ENCODE measurements around the gene TMSB15C.
"Not testable (repeated sequence)": the region's sequence is repeated elsewhere in the genome, so short reads cannot be mapped to it uniquely, and the experiment has no call there.

Gene TMSB15C

GRCh38 chrX:104075778-104076445 is at the start of gene TMSB15C:
TMSB15C (minus strand) TSS chrX:104076236.
- H3K27ac Mint-ChIP-seq; H3K9me3 Mint-ChIP-seq; H3K4me3 Mint-ChIP-seq; H3K27me3 Mint-ChIP-seq; H3K36me3 Mint-ChIP-seq (ENCODE audit: low read depth); H3K4me1 Mint-ChIP-seq (ENCODE audit: low read depth); intact Hi-C loops (cut with micrococcal nuclease): not testable (repeated sequence)

- intact Hi-C loops (cut with micrococcal nuclease), result no loop called here
Measured at GRCh38 chrX:104122829-104123228, 46.8 kb upstream of the TMSB15C start.

GRCh38 chrX:104118765-104119164 is 42.7 kb upstream of the TMSB15C start:
- H3K36me3 Mint-ChIP-seq (ENCODE audit: low read depth), result no peaks in the 10 kb centered on the region

More at GRCh38 chrX:104122829-104123228, 46.8 kb upstream of the TMSB15C start:
- Mint-ChIP-seq H3K9me3 (no peaks in the 10 kb centered on the region), H3K4me1 (ENCODE audit: low read depth) (no peaks in the 10 kb centered on the region), H3K36me3 (ENCODE audit: low read depth) (peaks cover 8% of the 10 kb centered on the region), H3K27ac (no peak overlapping the region), H3K4me3 (no peak overlapping the region), H3K27me3 (peaks cover 1% of the 10 kb centered on the region)

GRCh38 chrX:104117759-104118158 is 41.7 kb upstream of the TMSB15C start:
- no peak overlapping the region for H3K27ac Mint-ChIP-seq
- no peak overlapping the region for H3K4me3 Mint-ChIP-seq
- H3K27me3 Mint-ChIP-seq, result peaks cover 20% of the 10 kb centered on the region

More at GRCh38 chrX:104118765-104119164, 42.7 kb upstream of the TMSB15C start:
- intact Hi-C loops (cut with micrococcal nuclease), result no loop called here
- Mint-ChIP-seq H3K4me1 (ENCODE audit: low read depth) (no peaks in the 10 kb centered on the region), H3K4me3 (no peak overlapping the region), H3K27me3 (peaks cover 11% of the 10 kb centered on the region), H3K27ac (no peak overlapping the region), H3K9me3 (no peaks in the 10 kb centered on the region)

GRCh38 chrX:104113222-104113965 is 37.4 kb upstream of the TMSB15C start:
- Mint-ChIP-seq H3K36me3 (ENCODE audit: low read depth) (no peaks in the 10 kb centered on the region), H3K4me1 (ENCODE audit: low read depth) (peaks cover 10% of the 10 kb centered on the region), H3K27me3 (peaks cover 41% of the 10 kb centered on the region), H3K9me3 (no peaks in the 10 kb centered on the region), H3K27ac (peak overlapping the region; percentile 56), H3K4me3 (peak overlapping the region; percentile 86)
- intact Hi-C loops (cut with micrococcal nuclease), result no loop called here

More at GRCh38 chrX:104117759-104118158, 41.7 kb upstream of the TMSB15C start:
- no peaks in the 10 kb centered on the region for H3K9me3 Mint-ChIP-seq
- H3K36me3 Mint-ChIP-seq (ENCODE audit: low read depth), result no peaks in the 10 kb centered on the region
- H3K4me1 Mint-ChIP-seq (ENCODE audit: low read depth), result peaks cover 6% of the 10 kb centered on the region
- intact Hi-C loops (cut with micrococcal nuclease), result no loop called here

- peaks cover 41% of the 10 kb centered on the region for H3K27me3 Mint-ChIP-seq
- H3K4me3 Mint-ChIP-seq, result peak within 1 kb of the TSS; percentile 86
- H3K9me3 Mint-ChIP-seq, result no peaks in the 10 kb centered on the region
- no peaks in the 10 kb centered on the region for H3K36me3 Mint-ChIP-seq (ENCODE audit: low read depth)
- H3K4me1 Mint-ChIP-seq (ENCODE audit: low read depth), result peaks cover 10% of the 10 kb centered on the region
- peak within 1 kb of the TSS; percentile 56 for H3K27ac Mint-ChIP-seq
- intact Hi-C loops (cut with micrococcal nuclease), result no loop called here
Measured at GRCh38 chrX:104112326-104112951, 36.4 kb upstream of the TMSB15C start, which contains the start of gene ZCCHC18. ZCCHC18 (plus strand) TSS chrX:104112523; CDS start chrX:104114112, 1,589 bp downstream.

GRCh38 chrX:104110491-104111240 is 34.6 kb upstream of the TMSB15C start:
- H3K9me3 Mint-ChIP-seq; H3K27ac Mint-ChIP-seq; H3K4me3 Mint-ChIP-seq; intact Hi-C loops (cut with micrococcal nuclease); H3K36me3 Mint-ChIP-seq (ENCODE audit: low read depth): not testable (repeated sequence)
- Mint-ChIP-seq H3K4me1 (ENCODE audit: low read depth) (peaks cover 10% of the 10 kb centered on the region), H3K27me3 (peaks cover 40% of the 10 kb centered on the region)

GRCh38 chrX:104108955-104109354 is 32.9 kb upstream of the TMSB15C start:
- Mint-ChIP-seq H3K36me3 (ENCODE audit: low read depth) (no peaks in the 10 kb centered on the region), H3K9me3 (no peaks in the 10 kb centered on the region), H3K27ac (no peak overlapping the region), H3K27me3 (peaks cover 35% of the 10 kb centered on the region), H3K4me1 (ENCODE audit: low read depth) (peaks cover 10% of the 10 kb centered on the region), H3K4me3 (no peak overlapping the region)
- intact Hi-C loops (cut with micrococcal nuclease), result no loop called here

- Mint-ChIP-seq H3K9me3 (no peaks in the 10 kb centered on the region), H3K4me1 (ENCODE audit: low read depth) (no peaks in the 10 kb centered on the region), H3K4me3 (no peak overlapping the region), H3K36me3 (ENCODE audit: low read depth) (no peaks in the 10 kb centered on the region), H3K27me3 (peaks cover 12% of the 10 kb centered on the region), H3K27ac (no peak overlapping the region)
- intact Hi-C loops (cut with micrococcal nuclease), result no loop called here
Measured at GRCh38 chrX:104105330-104106262, 29.6 kb upstream of the TMSB15C start.

- H3K9me3 Mint-ChIP-seq, result no peaks in the 10 kb centered on the region
- H3K4me1 Mint-ChIP-seq (ENCODE audit: low read depth), result no peaks in the 10 kb centered on the region
- H3K4me3 Mint-ChIP-seq, result no peak overlapping the region
- no peaks in the 10 kb centered on the region for H3K36me3 Mint-ChIP-seq (ENCODE audit: low read depth)
- H3K27me3 Mint-ChIP-seq, result peaks cover 7% of the 10 kb centered on the region
- H3K27ac Mint-ChIP-seq, result no peak overlapping the region
- intact Hi-C loops (cut with micrococcal nuclease), result no loop called here
Measured at GRCh38 chrX:104104676-104105075, 28.6 kb upstream of the TMSB15C start.

- H3K27ac Mint-ChIP-seq, result no peak overlapping the region
- H3K9me3 Mint-ChIP-seq, result no peaks in the 10 kb centered on the region
- H3K36me3 Mint-ChIP-seq (ENCODE audit: low read depth), result no peaks in the 10 kb centered on the region
- H3K27me3 Mint-ChIP-seq, result peaks cover 6% of the 10 kb centered on the region
- H3K4me1 Mint-ChIP-seq (ENCODE audit: low read depth), result no peaks in the 10 kb centered on the region
- no peak overlapping the region for H3K4me3 Mint-ChIP-seq
- intact Hi-C loops (cut with micrococcal nuclease), result loop anchor here (2.0 kb wide), 1 partner anchor 38 kb away; no protein-coding TSS in a partner anchor
Measured at GRCh38 chrX:104098919-104099318, 22.9 kb upstream of the TMSB15C start.

- no peak overlapping the region for H3K4me3 Mint-ChIP-seq
- intact Hi-C loops (cut with micrococcal nuclease), result loop anchor here (2.0 kb wide), 1 partner anchor 39 kb away; no protein-coding TSS in a partner anchor
- no peaks in the 10 kb centered on the region for H3K36me3 Mint-ChIP-seq (ENCODE audit: low read depth)
- H3K27ac Mint-ChIP-seq, result no peak overlapping the region
- peaks cover 6% of the 10 kb centered on the region for H3K27me3 Mint-ChIP-seq
- H3K9me3 Mint-ChIP-seq, result no peaks in the 10 kb centered on the region
- H3K4me1 Mint-ChIP-seq (ENCODE audit: low read depth), result no peaks in the 10 kb centered on the region
Measured at GRCh38 chrX:104098151-104098808, 22.2 kb upstream of the TMSB15C start.
